Measurements from ENCODE around the gene GPC5.

- TF ChIP-seq POLR2A (IDR thresholded peaks at IDR 0.05) (no peak), CTCF (IDR thresholded peaks at IDR 0.05) (no peak)
Observed at GRCh38 chr13:91693466-91693865, 295.0 kb downstream of the GPC5 start.
